Measurements from ENCODE around the gene NT5E. TPM values are rescaled to one million over a fixed set of nuclear protein-coding genes. Genes with fewer than 3 reads are reported as not detected.

NT5E gene
- total and polyA plus RNA-seq, 2 donors (not counting 3 experiments of a cell fraction or from before 2014, with no cell fraction given), result 59.3 to 115 TPM

GRCh38 chr6:85406641-85407075 lies 43.2 kb upstream of the NT5E start:
- dilution Hi-C loops (cut with MboI; ENCODE audit: extremely low pct_ligation_motif_present, low sequenced_read_pairs), result no loop called here
- no peak for FAIRE-seq

GRCh38 chr6:85408039-85408438 lies 41.8 kb upstream of the NT5E start:
- H3K4me1 ChIP-seq (ENCODE audit: control insufficient read depth, extremely low read depth, insufficient read depth, low read length), result peaks cover 34% of the 10 kb centered on the region
- no peaks in the 10 kb centered on the region for H3K79me2 ChIP-seq (ENCODE audit: control insufficient read depth, insufficient read depth, low read length)
- no TSS peak for BruUV-seq (replicated peaks)
- dilution Hi-C loops (cut with MboI; ENCODE audit: extremely low pct_ligation_motif_present, low sequenced_read_pairs), result no loop called here
- DNase-seq (ENCODE audit: low read depth, low spot score) (no peak), FAIRE-seq (no peak)
- H3K9me1 ChIP-seq (replicated peaks; ENCODE audit: control insufficient read depth, extremely low read depth, insufficient read depth, low read length), result no peaks in the 10 kb centered on the region
- TF ChIP-seq CTCF (IDR thresholded peaks at IDR 0.05; ENCODE audit: extremely low read depth in 1 of 2, insufficient read depth in 1 of 2, low read depth in 1 of 2, low read length in 2 of 2) (no peak), POLR2A (IDR thresholded peaks at IDR 0.05; ENCODE audit: low read depth, low read length) (no peak), POLR2AphosphoS5 (IDR thresholded peaks at IDR 0.05; ENCODE audit: insufficient read depth, low read depth, low read length) (no peak), FOS (IDR thresholded peaks at IDR 0.05; ENCODE audit: borderline replicate concordance, insufficient read depth, low read length) (no peak), MYC (IDR thresholded peaks at IDR 0.05; ENCODE audit: low read depth, low read length) (no peak)
- no peak overlapping the region for H3K27ac ChIP-seq (ENCODE audit: insufficient read depth, low read depth, low read length)
- H3K4me2 ChIP-seq (ENCODE audit: insufficient read depth, low read length), result no peak overlapping the region
- no peak overlapping the region for H3K9ac ChIP-seq (replicated peaks; ENCODE audit: extremely low read depth, insufficient read depth, low read length)
- ChIA-PET CTCF (no interaction called here), POLR2A (no interaction called here)
- no peaks in the 10 kb centered on the region for H3K36me3 ChIP-seq (ENCODE audit: control insufficient read depth in 2 of 2, extremely low read depth in 1 of 2, insufficient read depth in 2 of 2, low read length in 2 of 2)
- H2AFZ ChIP-seq (ENCODE audit: low read depth, low read length), result no peak overlapping the region
- intact Hi-C loops (cut with micrococcal nuclease), result loop anchor here (10.0 kb wide), 1 partner anchor 643 kb away; the partner anchor contains the start of gene TBX18
- no peak overlapping the region for H3K4me3 ChIP-seq (replicated peaks in 1 of 3; ENCODE audit: insufficient read depth in 1 of 3, low read depth in 1 of 3, low read length in 3 of 3)
- H4K20me1 ChIP-seq (replicated peaks; ENCODE audit: control insufficient read depth, extremely low read depth, insufficient read depth, low read length), result no peaks in the 10 kb centered on the region
- no peaks in the 10 kb centered on the region for H3K9me3 ChIP-seq (replicated peaks; ENCODE audit: control insufficient read depth, insufficient read depth, low read length)
- H3K27me3 ChIP-seq (ENCODE audit: control insufficient read depth in 2 of 2, insufficient read depth in 2 of 2, low read length in 2 of 2), result no peaks in the 10 kb centered on the region

More at GRCh38 chr6:85406641-85407075, 43.2 kb upstream of the NT5E start:
- Histone ChIP-seq H3K36me3 (ENCODE audit: control insufficient read depth in 2 of 2, extremely low read depth in 1 of 2, insufficient read depth in 2 of 2, low read length in 2 of 2) (no peaks in the 10 kb centered on the region), H3K4me3 (replicated peaks in 1 of 3; ENCODE audit: insufficient read depth in 1 of 3, low read depth in 1 of 3, low read length in 3 of 3) (no peak overlapping the region), H3K9me1 (replicated peaks; ENCODE audit: control insufficient read depth, extremely low read depth, insufficient read depth, low read length) (no peaks in the 10 kb centered on the region), H3K27ac (ENCODE audit: insufficient read depth, low read depth, low read length) (no peak overlapping the region), H3K4me2 (ENCODE audit: insufficient read depth, low read length) (no peak overlapping the region), H2AFZ (ENCODE audit: low read depth, low read length) (no peak overlapping the region), H3K4me1 (ENCODE audit: control insufficient read depth, extremely low read depth, insufficient read depth, low read length) (peaks cover 48% of the 10 kb centered on the region), H3K9me3 (replicated peaks; ENCODE audit: control insufficient read depth, insufficient read depth, low read length) (no peaks in the 10 kb centered on the region), H3K27me3 (ENCODE audit: control insufficient read depth in 2 of 2, insufficient read depth in 2 of 2, low read length in 2 of 2) (no peaks in the 10 kb centered on the region), H3K9ac (replicated peaks; ENCODE audit: extremely low read depth, insufficient read depth, low read length) (no peak overlapping the region), H4K20me1 (replicated peaks; ENCODE audit: control insufficient read depth, extremely low read depth, insufficient read depth, low read length) (no peaks in the 10 kb centered on the region), H3K79me2 (ENCODE audit: control insufficient read depth, insufficient read depth, low read length) (no peaks in the 10 kb centered on the region)
- no peak for TF ChIP-seq GATA2 (IDR thresholded peaks at IDR 0.05; ENCODE audit: insufficient read depth, insufficient read length, low read depth, low read length)
- no peak for TF ChIP-seq FOS (IDR thresholded peaks at IDR 0.05; ENCODE audit: borderline replicate concordance, insufficient read depth, low read length)
- no peak for TF ChIP-seq EZH2 (IDR thresholded peaks at IDR 0.05; ENCODE audit: borderline replicate concordance, low read depth, low read length, severe bottlenecking)
- intact Hi-C loops (cut with micrococcal nuclease), result loop anchor here (10.0 kb wide), 1 partner anchor 642 kb away; the partner anchor contains the start of gene TBX18
- BruUV-seq (replicated peaks), result no TSS peak
- DNase-seq (ENCODE audit: low read depth, low spot score), result no peak
- ChIA-PET POLR2A (no interaction called here), CTCF (no interaction called here)
